ENCODE results near the gene TAF11. TPM values are rescaled to one million over a fixed set of nuclear protein-coding genes. Genes with fewer than 3 reads are reported as not detected.

TAF11 gene
- total RNA-seq, 1 experiment from 2014 or later, result 49.4 TPM

DNA sequence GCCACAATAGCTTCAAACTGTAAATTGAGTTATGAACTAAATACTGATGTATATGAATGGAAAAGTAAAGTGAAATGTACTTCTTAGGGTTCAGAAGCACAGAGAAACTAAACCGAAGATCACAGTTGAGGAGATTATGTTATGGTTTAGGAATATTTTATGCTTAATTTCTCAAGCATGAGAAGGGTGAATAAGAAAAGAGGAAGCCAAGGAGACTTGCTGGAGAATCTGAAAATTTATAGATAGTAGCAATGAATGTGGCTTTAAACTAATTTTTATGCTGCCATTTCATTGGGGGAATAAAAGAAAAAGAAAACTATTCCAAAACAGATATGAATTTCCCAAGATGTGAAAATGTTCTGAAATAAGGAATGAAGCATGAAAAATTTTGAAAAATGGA lies 6.9 kb upstream of the TAF11 start:
- Histone ChIP-seq H3K4me2 (ENCODE audit: insufficient read depth, insufficient read length, low read length) (no peak overlapping the region), H2BK20ac (ENCODE audit: low read depth, low read length, poor library complexity, severe bottlenecking) (no peak overlapping the region), H2BK120ac (ENCODE audit: low read depth, low read length, poor library complexity, severe bottlenecking) (no peak overlapping the region), H4K91ac (ENCODE audit: insufficient read length, low read depth, low read length) (no peak overlapping the region), H4K8ac (replicated peaks; ENCODE audit: insufficient read length, low read depth, low read length) (no peak overlapping the region), H4K5ac (ENCODE audit: insufficient read length, low read depth, low read length) (no peak overlapping the region), H2BK5ac (ENCODE audit: insufficient read length, low read length) (no peak overlapping the region), H3K4me1 (ENCODE audit: insufficient read depth, low read length) (no peaks in the 10 kb centered on the region), H2BK12ac (ENCODE audit: insufficient read length, low read depth, low read length) (no peak overlapping the region), H3K27me3 (ENCODE audit: insufficient read depth, low read length) (no peaks in the 10 kb centered on the region), H3K4ac (ENCODE audit: low read depth, low read length) (no peak overlapping the region), H3K18ac (ENCODE audit: insufficient read length, low read depth, low read length) (no peak overlapping the region), H3K79me1 (ENCODE audit: insufficient read depth, low read depth, low read length, poor library complexity, severe bottlenecking) (peaks cover 2% of the 10 kb centered on the region), H2AFZ (ENCODE audit: low read length) (no peak overlapping the region), H3T11ph (ENCODE audit: low read length) (no peak overlapping the region), H4K20me1 (ENCODE audit: control insufficient read depth, insufficient read depth, insufficient read length) (no peaks in the 10 kb centered on the region), H3K9me3 (ENCODE audit: control insufficient read depth, low read depth, low read length) (no peaks in the 10 kb centered on the region), H3K14ac (ENCODE audit: insufficient read depth, low read length) (no peak overlapping the region), H3K23ac (ENCODE audit: insufficient read length, low read depth, low read length) (no peak overlapping the region), H3K27ac (ENCODE audit: insufficient read length, low read depth, low read length) (no peak overlapping the region), H3K9ac (ENCODE audit: extremely low read depth, insufficient read length, low read length) (no peak overlapping the region), H3K56ac (ENCODE audit: insufficient read length, low read depth, low read length) (no peak overlapping the region), H3K23me2 (ENCODE audit: insufficient read length, low read depth, low read length, poor library complexity, severe bottlenecking) (peaks cover under 1% of the 10 kb centered on the region), H3K79me2 (ENCODE audit: insufficient read depth, low read length) (peaks cover 5% of the 10 kb centered on the region; the same call in 1 of the 2 replicates), H2AK5ac (ENCODE audit: insufficient read length, low read length) (no peak overlapping the region), H2BK15ac (ENCODE audit: low read depth, low read length) (no peak overlapping the region)
- no peak for TF ChIP-seq CTCF (conservative IDR thresholded peaks at IDR 0.05)
- WGBS (ENCODE audit: extremely low coverage, insufficient read length, low lambda C conversion rate), result no CpG with 5 or more reads among the region's 1 CpG
- Mint-ChIP-seq H3K27ac (peak overlapping the region in 1 of 3 experiments; percentile 19; a peak in 1 of 7 replicates), H3K9me3 (no peaks in the 10 kb centered on the region), H3K27me3 (ENCODE audit: low read depth) (no peaks in the 10 kb centered on the region), H3K4me3 (no peak overlapping the region), H3K36me3 (ENCODE audit: insufficient read depth in 1 of 3, low read depth in 3 of 3) (peaks cover 0 to 4% (median 0%) of the 10 kb centered on the region in 3 experiments; a peak in 2 of 7 replicates), H3K4me1 (peaks cover 19 to 20% of the 10 kb centered on the region in 2 experiments)
- DNase-seq, result no peak
